SK-N-SH treated with all-trans-retinoic acid at 6 μM for 48 hours (cell line): ENCODE data around the gene TRIM33.

Source experiments
- ATAC-seq: fragments of 200-7000 bp; cut with Tn5 transposase; 3 replicates; pipeline ENCODE4 v1.9.1; 2020; ENCODE audit warnings: mild to moderate bottlenecking, moderate library complexity
- ARNTL ChIP-seq: fragments of 450-650 bp; formaldehyde crosslinking; IDR thresholded peaks from 2 replicates; pipeline ENCODE4 v1.5.0; 2020; ENCODE audit warnings: low read depth, mild to moderate bottlenecking, moderate library complexity, borderline replicate concordance
- BACH2 ChIP-seq: fragments of 250-450 bp; sonication (Bioruptor Pico); IDR thresholded peaks from 2 replicates; pipeline ENCODE4 v1.9.0; 2021; ENCODE audit warnings: mild to moderate bottlenecking, borderline replicate concordance
- CREB5 ChIP-seq: fragments of 250-450 bp; sonication (Bioruptor Pico); IDR thresholded peaks from 2 replicates; pipeline ENCODE4 v1.5.1; 2020; ENCODE audit warnings: low read depth, mild to moderate bottlenecking, moderate library complexity
- CSDC2 ChIP-seq: fragments of 250-450 bp; sonication (Bioruptor Pico); IDR thresholded peaks from 2 replicates; pipeline ENCODE4 v1.5.0; 2020; ENCODE audit warnings: mild to moderate bottlenecking, moderate library complexity
- CSRNP3 ChIP-seq: fragments of 250-450 bp; sonication (Bioruptor Pico); IDR thresholded peaks from 2 replicates; pipeline ENCODE4 v1.5.1; 2021; ENCODE audit warnings: mild to moderate bottlenecking, moderate library complexity
- ESRRG ChIP-seq: fragments of 250-450 bp; sonication (Bioruptor Pico); IDR thresholded peaks from 2 replicates; pipeline ENCODE4 v1.6.1; 2021; ENCODE audit warnings: mild to moderate bottlenecking
- GLIS3 ChIP-seq: fragments of 250-450 bp; sonication (Bioruptor Pico); IDR thresholded peaks from 2 replicates; pipeline ENCODE4 v1.5.0; 2020; ENCODE audit warnings: mild to moderate bottlenecking, moderate library complexity
- ISL1 ChIP-seq: fragments of 250-450 bp; sonication (Bioruptor Pico); IDR thresholded peaks from 2 replicates; pipeline ENCODE4 v2.1.2; 2022; ENCODE audit warnings: mild to moderate bottlenecking, moderate library complexity
- PATZ1 ChIP-seq: fragments of 250-450 bp; sonication (Bioruptor Pico); IDR thresholded peaks from 2 replicates; pipeline ENCODE4 v1.8.0; 2020; ENCODE audit warnings: mild to moderate bottlenecking, moderate library complexity, borderline replicate concordance
- POU6F1 ChIP-seq: fragments of 250-450 bp; sonication (Bioruptor Pico); IDR thresholded peaks from 2 replicates; pipeline ENCODE4 v1.8.0; 2021; ENCODE audit warnings: low read depth, mild to moderate bottlenecking, moderate library complexity, borderline replicate concordance
- PPARA ChIP-seq: fragments of 250-450 bp; sonication (Bioruptor Pico); IDR thresholded peaks from 2 replicates; pipeline ENCODE4 v1.5.0; 2020; ENCODE audit warnings: mild to moderate bottlenecking, borderline replicate concordance
- RARB ChIP-seq: fragments of 250-450 bp; sonication (Bioruptor Pico); IDR thresholded peaks from 2 replicates; pipeline ENCODE4 v1.8.0; 2021; ENCODE audit warnings: mild to moderate bottlenecking, moderate library complexity
- SNAI2 ChIP-seq: fragments of 250-450 bp; sonication (Bioruptor Pico); IDR thresholded peaks from 2 replicates; pipeline ENCODE4 v1.5.0; 2020; ENCODE audit warnings: mild to moderate bottlenecking, moderate library complexity
- TCF4 ChIP-seq: fragments of 250-450 bp; sonication (Bioruptor Pico); IDR thresholded peaks from 2 replicates; pipeline ENCODE4 v1.8.0; 2021; ENCODE audit warnings: mild to moderate bottlenecking, moderate library complexity, borderline replicate concordance
- TOX ChIP-seq: fragments of 250-450 bp; sonication (Bioruptor Pico); IDR thresholded peaks from 2 replicates; pipeline ENCODE4 v1.8.0; 2021; ENCODE audit warnings: mild to moderate bottlenecking, moderate library complexity, borderline replicate concordance
- TSHZ2 ChIP-seq: fragments of 250-450 bp; sonication (Bioruptor Pico); IDR thresholded peaks from 2 replicates; pipeline ENCODE4 v1.5.0; 2020; ENCODE audit warnings: mild to moderate bottlenecking, moderate library complexity
- ZC3H10 ChIP-seq: fragments of 250-450 bp; sonication (Bioruptor Pico); IDR thresholded peaks from 2 replicates; pipeline ENCODE4 v1.5.1; 2021; ENCODE audit warnings: mild to moderate bottlenecking, moderate library complexity
- ZFP3 ChIP-seq: fragments of 250-450 bp; sonication (Bioruptor Pico); IDR thresholded peaks from 2 replicates; pipeline ENCODE4 v1.5.0; 2020; ENCODE audit warnings: mild to moderate bottlenecking, moderate library complexity
- ZFP30 ChIP-seq: fragments of 450-650 bp; formaldehyde crosslinking; IDR thresholded peaks from 2 replicates; pipeline ENCODE4 v1.5.0; 2022; ENCODE audit warnings: mild to moderate bottlenecking, moderate library complexity
- ZNF565 ChIP-seq: fragments of 450-650 bp; formaldehyde crosslinking; conservative IDR thresholded peaks from 2 replicates; pipeline ENCODE4 v1.5.0; 2020; ENCODE audit warnings: low read depth, mild to moderate bottlenecking, moderate library complexity
- ZNF70 ChIP-seq: fragments of 450-650 bp; formaldehyde crosslinking; IDR thresholded peaks from 2 replicates; pipeline ENCODE4 v1.5.0; 2020; ENCODE audit warnings: mild to moderate bottlenecking, moderate library complexity
- ZNF8 ChIP-seq: fragments of 450-650 bp; formaldehyde crosslinking; IDR thresholded peaks from 2 replicates; pipeline ENCODE4 v1.5.0; 2020; ENCODE audit warnings: mild to moderate bottlenecking, moderate library complexity

The TRIM33 gene

GRCh38 chr1:114386129-114387009, 124.6 kb downstream of the TRIM33 start:
- no peak for ATAC-seq
- TF ChIP-seq SNAI2 (CRISPR knock-in tag) (no peak), ZNF70 (CRISPR knock-in tag) (no peak), TCF4 (CRISPR knock-in tag) (no peak), GLIS3 (CRISPR knock-in tag) (no peak), ZNF8 (no peak), ARNTL (CRISPR knock-in tag) (no peak), ESRRG (no peak), ZFP30 (CRISPR knock-in tag) (no peak), PATZ1 (CRISPR knock-in tag) (no peak), CSDC2 (CRISPR knock-in tag) (no peak), CREB5 (CRISPR knock-in tag) (no peak), PPARA (CRISPR knock-in tag) (no peak), BACH2 (CRISPR knock-in tag) (no peak), RARB (CRISPR knock-in tag) (no peak), POU6F1 (no peak), ZC3H10 (CRISPR knock-in tag) (no peak), ISL1 (CRISPR knock-in tag) (no peak), ZNF565 (CRISPR knock-in tag) (no peak), TOX (no peak)
- TF ChIP-seq, all 23 proteins: peak for 0

- ATAC-seq, result no peak
- no peak for TF ChIP-seq PPARA (CRISPR knock-in tag)
- TF ChIP-seq TCF4 (CRISPR knock-in tag), result no peak
- TF ChIP-seq TOX, result no peak
- no peak for TF ChIP-seq RARB (CRISPR knock-in tag)
- no peak for TF ChIP-seq CSDC2 (CRISPR knock-in tag)
- TF ChIP-seq ZNF70 (CRISPR knock-in tag), result no peak
- no peak for TF ChIP-seq ARNTL (CRISPR knock-in tag)
- no peak for TF ChIP-seq ZC3H10 (CRISPR knock-in tag)
- TF ChIP-seq TSHZ2, result no peak
- no peak for TF ChIP-seq ZNF565 (CRISPR knock-in tag)
Observed at GRCh38 chr1:114384922-114385321, 126.1 kb downstream of the TRIM33 start.

GRCh38 chr1:114379987-114380386, 131.0 kb downstream of the TRIM33 start:
- no peak for ATAC-seq
- TF ChIP-seq TCF4 (CRISPR knock-in tag), result no peak
- no peak for TF ChIP-seq BACH2 (CRISPR knock-in tag)
- no peak for TF ChIP-seq ZNF8
- no peak for TF ChIP-seq CSRNP3 (CRISPR knock-in tag)
- TF ChIP-seq CSDC2 (CRISPR knock-in tag), result no peak
- TF ChIP-seq ESRRG, result no peak
- no peak for TF ChIP-seq ARNTL (CRISPR knock-in tag)
- TF ChIP-seq ZFP3, result no peak
- no peak for TF ChIP-seq ZFP30 (CRISPR knock-in tag)
- no peak for TF ChIP-seq GLIS3 (CRISPR knock-in tag)
- TF ChIP-seq PATZ1 (CRISPR knock-in tag), result no peak
- TF ChIP-seq SNAI2 (CRISPR knock-in tag), result no peak
- no peak for TF ChIP-seq ZC3H10 (CRISPR knock-in tag)
- no peak for TF ChIP-seq ZNF70 (CRISPR knock-in tag)
